GM19099 (cell line): ENCODE results near the gene SELPLG.

Experiments
- POLR2A ChIP-seq: IDR thresholded peaks from 3 replicates; pipeline ENCODE4 v1.6.1; 2011; ENCODE audit warnings: low read depth; ENCODE audit not compliant: insufficient read length; ENCODE audit errors: extremely low read depth

Gene SELPLG

GRCh38 chr12:108595711-108596647 is 37.7 kb downstream of the SELPLG start:
- no peak for TF ChIP-seq POLR2A

GRCh38 chr12:108594960-108595710 is 38.6 kb downstream of the SELPLG start:
- no peak for TF ChIP-seq POLR2A

GRCh38 chr12:108594323-108594903 is 39.3 kb downstream of the SELPLG start:
- no peak for TF ChIP-seq POLR2A

GRCh38 chr12:108592033-108592909 is 41.4 kb downstream of the SELPLG start:
- no peak for TF ChIP-seq POLR2A

- no peak for TF ChIP-seq POLR2A
Observed at GRCh38 chr12:108591267-108591980, 42.3 kb downstream of the SELPLG start.

- no peak for TF ChIP-seq POLR2A
Observed at GRCh38 chr12:108589840-108590229, 43.9 kb downstream of the SELPLG start.

- no peak for TF ChIP-seq POLR2A
Observed at GRCh38 chr12:108589028-108589839, 44.5 kb downstream of the SELPLG start.

- TF ChIP-seq POLR2A, result no peak
Observed at GRCh38 chr12:108587826-108588225, 45.9 kb downstream of the SELPLG start.

GRCh38 chr12:108586306-108586705 is 47.4 kb downstream of the SELPLG start:
- no peak for TF ChIP-seq POLR2A

- no peak for TF ChIP-seq POLR2A
Observed at GRCh38 chr12:108585864-108586263, 47.8 kb downstream of the SELPLG start.

- no peak for TF ChIP-seq POLR2A
Observed at GRCh38 chr12:108584456-108585065, 49.1 kb downstream of the SELPLG start.

GRCh38 chr12:108583991-108584390 is 49.7 kb downstream of the SELPLG start:
- TF ChIP-seq POLR2A, result no peak
